ENCODE measurements around the gene KCNQ2. TPM values are rescaled to one million over a fixed set of nuclear protein-coding genes. Genes with fewer than 3 reads are reported as not detected.
A peak's percentile ranks its signal among the peaks of the same experiment; 100 is the strongest.
"Not testable (repeated sequence)": the region's sequence is repeated elsewhere in the genome, so short reads cannot be mapped to it uniquely, and the experiment has no call there.

KCNQ2 gene
- total RNA-seq, 2 donors from 2014 or later = not detected

DNA sequence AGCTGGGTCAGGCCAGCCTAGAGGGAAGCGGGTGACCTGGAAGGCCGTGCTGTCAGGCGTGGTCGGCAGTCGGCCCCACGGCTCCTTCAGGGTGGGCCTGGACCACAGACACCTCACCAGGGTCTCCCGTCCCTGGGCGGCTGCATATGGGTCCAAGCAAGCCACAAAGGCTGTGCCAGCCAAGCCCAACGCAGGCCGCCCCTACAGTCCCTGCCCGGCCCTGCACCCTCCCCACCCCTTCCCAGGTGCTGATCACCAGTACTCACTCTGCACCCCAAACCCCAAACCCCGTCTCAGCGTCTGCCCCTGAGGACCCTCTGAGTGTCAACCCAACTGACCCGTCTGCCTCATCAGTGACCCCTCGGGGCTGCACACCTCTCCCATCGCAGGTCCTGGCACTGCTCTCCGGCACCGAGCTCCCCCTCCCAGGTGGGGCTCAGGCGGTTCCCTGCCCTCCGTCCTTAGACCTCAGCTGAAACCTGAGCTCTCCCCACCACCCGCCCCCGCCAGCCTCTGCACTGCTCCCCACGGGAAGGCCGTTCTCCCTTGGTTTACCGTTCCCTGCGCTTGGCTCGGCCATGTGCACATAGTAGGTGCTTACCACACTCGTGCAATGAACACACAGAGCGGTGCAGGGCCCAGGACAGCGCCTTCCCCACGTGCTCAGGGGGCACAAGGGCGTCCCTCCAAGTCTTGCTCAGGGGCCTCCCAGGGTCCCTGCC lies 46.7 kb upstream of the KCNQ2 start:
- H3K27ac ChIP-seq = peak overlapping the region in 1 of 2 donors; percentile 93
- TF ChIP-seq, protein P1, sequence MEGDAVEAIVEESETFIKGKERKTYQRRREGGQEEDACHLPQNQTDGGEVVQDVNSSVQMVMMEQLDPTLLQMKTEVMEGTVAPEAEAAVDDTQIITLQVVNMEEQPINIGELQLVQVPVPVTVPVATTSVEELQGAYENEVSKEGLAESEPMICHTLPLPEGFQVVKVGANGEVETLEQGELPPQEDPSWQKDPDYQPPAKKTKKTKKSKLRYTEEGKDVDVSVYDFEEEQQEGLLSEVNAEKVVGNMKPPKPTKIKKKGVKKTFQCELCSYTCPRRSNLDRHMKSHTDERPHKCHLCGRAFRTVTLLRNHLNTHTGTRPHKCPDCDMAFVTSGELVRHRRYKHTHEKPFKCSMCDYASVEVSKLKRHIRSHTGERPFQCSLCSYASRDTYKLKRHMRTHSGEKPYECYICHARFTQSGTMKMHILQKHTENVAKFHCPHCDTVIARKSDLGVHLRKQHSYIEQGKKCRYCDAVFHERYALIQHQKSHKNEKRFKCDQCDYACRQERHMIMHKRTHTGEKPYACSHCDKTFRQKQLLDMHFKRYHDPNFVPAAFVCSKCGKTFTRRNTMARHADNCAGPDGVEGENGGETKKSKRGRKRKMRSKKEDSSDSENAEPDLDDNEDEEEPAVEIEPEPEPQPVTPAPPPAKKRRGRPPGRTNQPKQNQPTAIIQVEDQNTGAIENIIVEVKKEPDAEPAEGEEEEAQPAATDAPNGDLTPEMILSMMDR (IDR thresholded peaks at IDR 0.05) = no peak
- H3K9me3 ChIP-seq = no peaks in the 10 kb centered on the region
- no peak for DNase-seq (ENCODE audit: low spot score)
- no peaks in the 10 kb centered on the region for H3K36me3 ChIP-seq
- H3K27me3 ChIP-seq = no peaks in the 10 kb centered on the region
- peaks cover 0 to 33% of the 10 kb centered on the region in 2 donors for H3K4me1 ChIP-seq
- peak overlapping the region; percentile 78 to 87 for H3K4me3 ChIP-seq

DNA sequence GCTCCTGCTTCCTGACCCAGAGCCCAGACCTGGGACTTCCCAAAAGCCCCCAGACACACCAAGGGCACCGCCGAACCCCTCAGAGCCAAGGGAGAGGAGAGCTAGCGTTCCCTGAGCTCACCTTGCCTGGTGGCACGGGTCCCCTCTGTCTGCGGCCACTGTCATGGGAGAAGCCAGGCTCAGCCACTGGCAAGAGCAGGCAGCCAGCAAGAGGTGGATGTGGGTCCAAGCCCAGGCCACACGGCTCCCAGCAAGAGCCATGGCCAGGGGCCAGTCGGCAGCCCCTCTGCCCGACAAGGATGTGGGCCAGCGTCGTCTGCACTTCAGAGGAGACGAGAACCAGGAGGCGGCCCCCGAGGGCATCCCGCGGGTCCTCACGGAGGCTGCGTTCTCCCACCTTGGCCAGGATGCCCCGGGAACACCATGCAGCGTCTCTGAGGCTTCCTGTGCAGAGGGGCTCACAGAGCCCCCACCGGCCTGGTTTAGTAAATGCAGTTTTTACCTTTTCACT lies 46.0 kb upstream of the KCNQ2 start:
- Histone ChIP-seq H3K4me3 (no peak overlapping the region), H3K9me3 (no peaks in the 10 kb centered on the region), H3K36me3 (no peaks in the 10 kb centered on the region), H3K27me3 (no peaks in the 10 kb centered on the region), H3K4me1 (peaks cover 0 to 33% of the 10 kb centered on the region in 2 donors), H3K27ac (no peak overlapping the region)
- TF ChIP-seq, protein P1 (IDR thresholded peaks at IDR 0.05) = no peak
- no peak for DNase-seq (ENCODE audit: low spot score)

DNA sequence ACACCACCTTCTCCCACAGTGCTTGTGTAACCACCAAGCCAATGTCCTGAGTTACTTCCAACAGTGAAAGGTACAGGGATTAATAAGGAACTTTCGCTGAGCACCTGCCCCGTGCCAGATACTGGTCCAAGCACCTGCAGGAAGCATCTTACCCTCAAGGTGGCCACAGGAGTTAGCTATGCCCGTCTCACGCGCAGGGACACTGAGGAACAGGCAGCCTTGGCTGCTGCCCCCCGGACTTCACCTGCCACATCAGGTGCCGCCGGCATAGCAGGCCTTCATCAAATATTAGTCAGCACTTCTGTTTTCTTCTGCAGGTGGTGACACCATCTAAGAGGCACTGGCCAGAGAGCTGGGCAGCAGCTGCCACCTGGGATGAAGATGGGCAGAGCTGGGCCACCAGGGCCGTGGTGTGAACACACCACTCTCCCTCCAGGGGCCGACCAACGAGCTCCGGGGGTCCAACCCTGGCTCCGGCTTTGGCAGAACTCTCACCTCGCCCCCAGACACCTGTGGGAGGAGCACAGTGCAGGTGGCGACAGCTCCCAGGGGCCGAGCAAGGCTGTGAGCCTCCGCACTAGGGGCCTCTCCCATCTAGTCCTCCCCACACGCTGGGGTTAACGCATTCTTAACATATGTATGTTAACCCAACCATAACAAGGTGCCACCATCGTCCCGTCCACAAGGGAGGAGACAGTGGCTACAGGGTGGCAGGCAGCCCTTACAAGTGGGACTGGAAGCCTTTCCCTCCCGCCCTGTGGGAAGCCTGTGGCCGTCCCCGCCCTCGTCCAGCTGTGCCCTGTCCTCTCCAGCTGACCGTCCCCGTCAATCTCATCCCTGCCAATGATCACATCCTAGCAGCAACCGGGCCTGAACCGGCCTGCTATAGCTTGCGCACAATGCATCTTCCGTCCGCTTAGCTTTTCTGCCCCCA lies 45.2 kb upstream of the KCNQ2 start:
- peaks cover 0 to 27% of the 10 kb centered on the region in 2 donors for H3K4me1 ChIP-seq
- TF ChIP-seq, protein P1 (IDR thresholded peaks at IDR 0.05) = no peak
- H3K36me3 ChIP-seq = no peaks in the 10 kb centered on the region
- no peaks in the 10 kb centered on the region for H3K9me3 ChIP-seq
- no peak for DNase-seq (ENCODE audit: low spot score)
- H3K4me3 ChIP-seq = no peak overlapping the region
- H3K27ac ChIP-seq = no peak overlapping the region
- H3K27me3 ChIP-seq = no peaks in the 10 kb centered on the region

DNA sequence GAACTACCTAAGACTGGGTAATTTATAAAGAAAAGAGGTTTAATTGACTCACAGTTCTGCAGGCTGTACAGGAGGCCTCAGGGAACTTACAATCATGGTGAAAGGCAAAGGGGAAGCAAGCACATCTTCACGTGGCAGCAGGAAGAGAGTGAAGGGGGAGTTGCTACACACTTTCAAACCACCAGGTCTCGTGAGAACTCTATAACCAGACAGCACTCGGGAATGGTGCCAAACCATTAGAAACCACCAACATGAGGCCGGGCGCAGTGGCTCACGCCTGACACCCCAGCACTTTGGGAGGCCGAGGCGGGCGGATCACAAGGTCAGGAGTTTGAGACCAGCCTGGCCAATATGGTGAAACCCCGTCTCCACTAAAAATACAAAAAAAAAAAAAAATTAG lies 42.1 kb upstream of the KCNQ2 start:
- H3K4me1 ChIP-seq; H3K27me3 ChIP-seq; H3K27ac ChIP-seq; H3K9me3 ChIP-seq; H3K4me3 ChIP-seq; DNase-seq (ENCODE audit: low spot score); H3K36me3 ChIP-seq: not testable (repeated sequence)

DNA sequence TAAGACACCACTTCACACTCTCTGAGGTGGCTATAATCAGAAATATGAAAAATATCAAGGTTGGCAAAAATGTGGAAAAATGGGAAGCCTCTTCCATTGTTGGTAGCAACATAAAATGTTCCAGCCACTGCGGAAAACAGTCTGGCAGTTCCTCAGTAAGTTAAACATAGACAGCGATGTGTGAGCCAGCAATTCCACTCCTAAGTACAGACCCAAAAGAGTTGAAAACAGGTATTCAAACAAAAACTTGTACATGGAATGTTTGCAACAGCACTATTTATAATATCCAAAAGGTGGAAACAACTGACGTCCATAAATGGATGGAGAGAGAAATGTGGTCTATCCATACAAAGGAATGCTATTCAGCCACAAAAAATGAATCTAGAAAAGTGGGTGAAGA lies 40.8 kb upstream of the KCNQ2 start:
- no peaks in the 10 kb centered on the region for H3K9me3 ChIP-seq
- no peak overlapping the region for H3K4me3 ChIP-seq
- no peaks in the 10 kb centered on the region for H3K27me3 ChIP-seq
- no peaks in the 10 kb centered on the region for H3K36me3 ChIP-seq
- no peaks in the 10 kb centered on the region for H3K4me1 ChIP-seq
- no peak for DNase-seq (ENCODE audit: low spot score)
- H3K27ac ChIP-seq = no peak overlapping the region
- TF ChIP-seq, protein P1 (IDR thresholded peaks at IDR 0.05) = no peak

DNA sequence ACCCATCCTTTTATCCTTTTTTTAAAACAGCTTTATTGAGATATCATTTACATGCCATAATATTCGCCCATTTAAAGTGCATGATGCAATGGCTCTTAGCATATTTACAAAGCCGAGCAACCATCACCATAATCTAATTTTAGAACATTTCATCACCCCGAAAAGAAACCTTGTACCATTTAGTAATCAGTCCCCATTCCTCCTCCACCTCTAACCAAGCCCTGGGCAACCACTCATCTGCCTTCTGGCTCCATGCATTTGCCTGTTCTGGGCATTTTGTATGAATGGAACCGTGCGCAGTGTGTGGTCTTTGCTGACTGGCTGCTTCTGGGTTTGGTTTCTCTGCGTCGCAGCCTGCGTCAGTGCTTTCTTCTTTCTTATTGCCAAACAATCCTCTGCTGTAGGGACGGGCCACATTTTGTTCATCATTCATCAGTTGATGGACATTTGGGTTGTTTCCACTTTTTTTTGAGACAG lies 36.7 kb upstream of the KCNQ2 start:
- Histone ChIP-seq H3K4me3 (no peak overlapping the region), H3K4me1 (no peaks in the 10 kb centered on the region), H3K36me3 (no peaks in the 10 kb centered on the region), H3K27ac (no peak overlapping the region), H3K27me3 (no peaks in the 10 kb centered on the region), H3K9me3 (peaks cover 0 to 13% of the 10 kb centered on the region in 2 donors)
- DNase-seq (ENCODE audit: low spot score) = no peak
- TF ChIP-seq, protein P1 (IDR thresholded peaks at IDR 0.05) = no peak

Measured in right atrium auricular region (tissue), 2 donors.